IMR-90 (cell line): ENCODE results near the gene CDK5RAP3. TPM values are rescaled to one million over a fixed set of nuclear protein-coding genes. Genes with fewer than 3 reads are reported as not detected.

ENCODE experiments used
- ATAC-seq: fragments of 200-7000 bp; cut with Tn5 transposase; 2 replicates; pipeline ENCODE4 v1.9.1; 2020; ENCODE audit warnings: low read depth, mild to moderate bottlenecking, moderate library complexity
- BruUV-seq: library from RNA; stranded (reverse); fragments of 400-500 nt; replicated peaks from 2 replicates; lab custom pipeline; 2021; lab: Mats Ljungman, UMichigan
- CTCF ChIA-PET: fragments of 300-600 bp; formaldehyde crosslinking; extraction: SDS; loops from one replicate; lab custom pipeline; 2021; ENCODE audit warnings: antibody characterized with exemption; lab: Yijun Ruan, JAX
- POLR2A ChIA-PET: fragments of 300-600 bp; sonication (Branson Sonifier 250); formaldehyde crosslinking; loops from one replicate; lab custom pipeline; 2022; ENCODE audit warnings: antibody characterized with exemption; ENCODE audit not compliant: unreplicated experiment; lab: Charles Lee
- DNase-seq: peaks from one replicate; pipeline ENCODE4 v3.0.0; 2013
- H2AFZ ChIP-seq: replicated peaks from 2 replicates; pipeline ENCODE3; 2013; ENCODE audit warnings: low read length, mild to moderate bottlenecking; ENCODE audit not compliant: poor library complexity
- H2AK5ac ChIP-seq: 2 replicates; pipeline ENCODE4 v1.6.1; 2013; ENCODE audit warnings: low read depth, low read length, inconsistent platforms
- H2AK9ac ChIP-seq: replicated peaks from 2 replicates; pipeline ENCODE3; 2013; ENCODE audit warnings: mild to moderate bottlenecking, low read depth, low read length, moderate library complexity; ENCODE audit not compliant: poor library complexity
- H2BK120ac ChIP-seq: 2 replicates; pipeline ENCODE4 v1.6.1; 2013; ENCODE audit warnings: low read depth, low read length, inconsistent platforms
- H2BK15ac ChIP-seq: 3 replicates; pipeline ENCODE4 v1.6.1; 2013; ENCODE audit warnings: low read depth, low read length, inconsistent platforms
- H2BK20ac ChIP-seq: 2 replicates; pipeline ENCODE4 v1.6.1; 2013; ENCODE audit warnings: low read depth, mild to moderate bottlenecking, inconsistent platforms, low read length, moderate library complexity
- H2BK5ac ChIP-seq: 2 replicates; pipeline ENCODE4 v1.6.1; 2013; ENCODE audit warnings: mild to moderate bottlenecking, low read depth, low read length, inconsistent platforms; ENCODE audit not compliant: poor library complexity, severe bottlenecking
- H3K14ac ChIP-seq: replicated peaks from 2 replicates; pipeline ENCODE4 v1.6.1; 2013; ENCODE audit warnings: low read depth, low read length, inconsistent platforms
- H3K18ac ChIP-seq: 2 replicates; pipeline ENCODE4 v1.6.1; 2013; ENCODE audit warnings: low read depth, low read length, control low read depth
- H3K23ac ChIP-seq: 2 replicates; pipeline ENCODE4 v1.6.1; 2013; ENCODE audit warnings: low read depth, low read length, inconsistent platforms
- H3K27ac ChIP-seq: 2 replicates; pipeline ENCODE4 v1.5.1; 2013; ENCODE audit warnings: mild to moderate bottlenecking, control low read depth, low read length; ENCODE audit not compliant: insufficient read depth
- H3K27me3 ChIP-seq: 2 replicates; pipeline ENCODE4 v1.6.1; 2013; ENCODE audit warnings: low read length; ENCODE audit not compliant: control insufficient read depth, insufficient read depth
- H3K36me3 ChIP-seq: 2 replicates; pipeline ENCODE4 v1.6.1; 2013; ENCODE audit warnings: low read length, mixed read lengths; ENCODE audit not compliant: control insufficient read depth, insufficient read depth
- H3K4ac ChIP-seq: 2 replicates; pipeline ENCODE4 v1.6.1; 2013; ENCODE audit warnings: low read depth, low read length, inconsistent platforms
- H3K4me1 ChIP-seq: 2 replicates; pipeline ENCODE4 v1.6.1; 2013; ENCODE audit warnings: low read length, mixed read lengths; ENCODE audit not compliant: control insufficient read depth, insufficient read depth
- H3K4me2 ChIP-seq: 2 replicates; pipeline ENCODE4 v1.6.1; 2013; ENCODE audit warnings: low read depth, mild to moderate bottlenecking, control low read depth, low read length, moderate library complexity
- H3K4me3 ChIP-seq: 2 replicates; pipeline ENCODE4 v1.5.1; 2013; ENCODE audit warnings: low read depth, mild to moderate bottlenecking, control low read depth, low read length, moderate library complexity; ENCODE audit not compliant: insufficient read depth
- H3K56ac ChIP-seq: 2 replicates; pipeline ENCODE4 v1.6.1; 2013; ENCODE audit warnings: low read length, inconsistent platforms; ENCODE audit not compliant: insufficient read depth; ENCODE audit errors: extremely low read depth
- H3K79me1 ChIP-seq, 2 experiments: 2 replicates each; pipeline ENCODE4 v1.6.1; 2013; ENCODE audit warnings: low read length in 2 of 2, inconsistent platforms in 1 of 2, low read depth in 1 of 2
- H3K9ac ChIP-seq: 2 replicates; pipeline ENCODE4 v1.6.1; 2013; ENCODE audit warnings: low read depth, low read length, control low read depth
- H3K9me1 ChIP-seq: 2 replicates; pipeline ENCODE4 v1.6.1; 2013; ENCODE audit warnings: low read length, inconsistent platforms; ENCODE audit not compliant: insufficient read depth
- H3K9me3 ChIP-seq: 2 replicates; pipeline ENCODE4 v1.6.1; 2013; ENCODE audit warnings: low read length; ENCODE audit not compliant: control insufficient read depth, insufficient read depth
- H4K20me1 ChIP-seq: 2 replicates; pipeline ENCODE4 v1.6.1; 2013; ENCODE audit warnings: low read length, inconsistent platforms; ENCODE audit not compliant: insufficient read depth
- H4K5ac ChIP-seq: 2 replicates; pipeline ENCODE4 v1.6.1; 2013; ENCODE audit warnings: mild to moderate bottlenecking, low read depth, low read length, control low read depth
- H4K8ac ChIP-seq, 2 experiments: 2 replicates each; pipeline ENCODE4 v1.6.1; 2013; ENCODE audit warnings: low read depth in 2 of 2, low read length in 2 of 2, control low read depth in 1 of 2, inconsistent platforms in 1 of 2
- H4K91ac ChIP-seq: 2 replicates; pipeline ENCODE4 v1.6.1; 2013; ENCODE audit warnings: low read depth, low read length, inconsistent platforms; ENCODE audit not compliant: insufficient read depth
- BHLHE40 ChIP-seq: fragments of 150-350 bp; IDR thresholded peaks from 2 replicates; pipeline ENCODE4 v1.6.1; 2016; ENCODE audit warnings: mild to moderate bottlenecking, low read depth, low read length
- CEBPB ChIP-seq: IDR thresholded peaks from 2 replicates; pipeline ENCODE4 v1.6.1; 2012; ENCODE audit warnings: low read depth, low read length, improper control_type of control experiment
- CHD1 ChIP-seq: IDR thresholded peaks from 2 replicates; pipeline ENCODE4 v1.6.1; 2012; ENCODE audit warnings: low read depth, low read length, improper control_type of control experiment
- FOS ChIP-seq: fragments of 150-350 bp; IDR thresholded peaks from 2 replicates; pipeline ENCODE4 v1.6.1; 2016; ENCODE audit warnings: low read depth, low read length
- MAFK ChIP-seq: IDR thresholded peaks from 2 replicates; pipeline ENCODE4 v1.6.1; 2012; ENCODE audit warnings: low read depth, low read length, improper control_type of control experiment
- MXI1 ChIP-seq: IDR thresholded peaks from 2 replicates; pipeline ENCODE4 v1.6.1; 2012; ENCODE audit warnings: low read depth, mild to moderate bottlenecking, low read length, moderate library complexity, borderline replicate concordance
- NFE2L2 ChIP-seq: fragments of 150-350 bp; IDR thresholded peaks from 2 replicates; pipeline ENCODE4 v1.6.1; 2016; ENCODE audit warnings: low read depth, mild to moderate bottlenecking, low read length
- POLR2A ChIP-seq: IDR thresholded peaks from 2 replicates; pipeline ENCODE4 v1.6.1; 2012; ENCODE audit warnings: mild to moderate bottlenecking, low read depth, low read length
- RAD21 ChIP-seq: IDR thresholded peaks from 2 replicates; pipeline ENCODE4 v1.6.1; 2012; ENCODE audit warnings: low read length, improper control_type of control experiment
- RCOR1 ChIP-seq: IDR thresholded peaks from 2 replicates; pipeline ENCODE4 v1.6.1; 2012; ENCODE audit warnings: mild to moderate bottlenecking, low read length, improper control_type of control experiment; ENCODE audit not compliant: insufficient replicate concordance
- RFX5 ChIP-seq: IDR thresholded peaks from 2 replicates; pipeline ENCODE4 v1.8.0; 2012; ENCODE audit warnings: low read depth, mild to moderate bottlenecking, low read length, moderate library complexity
- SMC3 ChIP-seq: fragments of 150-350 bp; IDR thresholded peaks from 2 replicates; pipeline ENCODE4 v1.6.1; 2016; ENCODE audit warnings: low read depth, mild to moderate bottlenecking, antibody characterized with exemption, low read length, moderate library complexity
- WGBS, 2 experiments: methylation state at CpG; one replicate each; pipeline versions ENCODE4 v1.1.5 to v1.1.7; 2013; ENCODE audit warnings: missing lambda C conversion rate in 2 of 2; ENCODE audit not compliant: insufficient read length in 1 of 2; ENCODE audit errors: extremely low coverage in 2 of 2; 5-methylcytosine and 5-hydroxymethylcytosine counted together
- dilution Hi-C: fragments of 300-500 bp; cut with HindIII; formaldehyde crosslinking; loops from one replicate; pipeline ENCODE4 v1.14.3; 2018; ENCODE audit warnings: low sequenced_read_pairs; ENCODE audit not compliant: unreplicated experiment
- in situ Hi-C: fragments of 300-500 bp; cut with MboI; formaldehyde crosslinking; loops from 3 replicates; pipeline ENCODE4 v1.14.3; 2019; ENCODE audit warnings: low sequenced_read_pairs, inconsistent platforms, mixed read lengths
- intact Hi-C: fragments of 100-400 bp; cut with micrococcal nuclease; formaldehyde crosslinking; loops from 2 replicates; pipeline ENCODE4 v1.10.0; 2022
- polyA plus RNA-seq, 3 experiments: library from polyadenylated mRNA; depleted of rRNA; stranded (reverse); fragments of >200 nt; gene quantifications; 2 replicates each; pipeline ENCODE4 v1.2.3, GENCODE V29; 2012; ENCODE audit warnings: low replicate concordance in 1 of 3
- total RNA-seq: library from RNA; depleted of rRNA; stranded (reverse); fragments of >200 nt; gene quantifications from 2 replicates; pipeline ENCODE4 v1.2.3, GENCODE V29; 2012
- TF ChIP-seq, protein P1 (sequence below): fragments of 150-350 bp; IDR thresholded peaks from 2 replicates; pipeline ENCODE4 v1.6.1; 2016; ENCODE audit warnings: low read depth, mild to moderate bottlenecking, low read length, moderate library complexity, borderline replicate concordance
- TF ChIP-seq, protein P2 (sequence below): conservative IDR thresholded peaks from 2 replicates; pipeline ENCODE4 v1.5.1; 2012; ENCODE audit warnings: mild to moderate bottlenecking, low read depth, low read length, improper control_type of control experiment
- TF ChIP-seq, protein P3 (sequence below): fragments of 150-350 bp; IDR thresholded peaks from 2 replicates; pipeline ENCODE4 v1.6.1; 2017; ENCODE audit warnings: mild to moderate bottlenecking, antibody characterized with exemption, low read length, low read depth

The CDK5RAP3 gene
- total and polyA plus RNA-seq, 2 of the 4 experiments (the other 2 are of a cell fraction): 75.3 to 153 TPM

DNA sequence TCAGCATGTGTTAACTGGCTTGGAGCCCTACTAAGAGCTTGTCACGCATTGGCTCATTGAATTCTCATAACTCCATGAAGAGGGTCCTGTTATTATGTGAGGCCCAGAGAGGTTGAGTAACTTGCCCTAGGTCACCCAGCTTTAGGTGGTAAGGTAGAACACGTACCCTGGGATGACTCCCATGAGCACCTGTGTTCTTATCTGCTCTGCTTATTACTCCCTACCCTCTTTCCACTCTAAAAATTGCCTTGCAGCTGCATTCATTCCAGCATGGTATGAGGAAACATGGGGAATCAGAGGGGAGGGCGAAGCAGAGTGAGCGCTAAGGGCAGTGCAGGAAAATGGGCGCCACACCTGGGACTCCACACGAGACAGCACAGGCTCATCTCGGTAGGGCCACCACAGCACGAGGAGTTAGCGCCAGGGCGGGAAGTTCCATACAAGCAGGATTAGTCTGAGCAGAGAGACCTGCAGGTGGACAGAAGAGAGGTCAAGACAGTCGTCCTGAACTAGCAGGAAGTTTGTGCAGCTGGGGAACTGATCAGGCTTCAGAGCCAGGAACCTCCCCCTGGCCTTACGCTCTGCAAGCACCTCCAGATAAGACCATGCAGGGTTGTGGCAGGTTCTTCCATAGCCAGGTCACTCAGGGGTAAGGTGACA is 56.5 kb downstream of the CDK5RAP3 start:
- no peaks in the 10 kb centered on the region for H3K9me1 ChIP-seq
- H2BK15ac ChIP-seq: no peak overlapping the region
- peaks cover 0 to 7% of the 10 kb centered on the region in 2 experiments; a peak in 1 of 4 replicates for H3K79me1 ChIP-seq
- H3K36me3 ChIP-seq: peaks cover 4% of the 10 kb centered on the region; the same call in 1 of the 2 replicates
- H3K4me1 ChIP-seq: peaks cover 18% of the 10 kb centered on the region
- H2BK20ac ChIP-seq: no peak overlapping the region
- no peak overlapping the region for H2BK5ac ChIP-seq
- no peak overlapping the region for H4K91ac ChIP-seq
- no peak overlapping the region for H2AFZ ChIP-seq
- H3K4me3 ChIP-seq: no peak overlapping the region
- no peak overlapping the region for H3K4ac ChIP-seq
- dilution Hi-C loops: no loop called here
- H3K9me3 ChIP-seq: no peaks in the 10 kb centered on the region
- CTCF ChIA-PET: interaction anchor here (1.1 to 3.4 kb wide), 6 partner anchors 9 to 103 kb away, joined by 3 to 18 read pairs (median 5); no protein-coding TSS in a partner anchor
- no peak overlapping the region for H3K27ac ChIP-seq
- H3K14ac ChIP-seq: no peak overlapping the region
- no peak overlapping the region for H3K56ac ChIP-seq
- in situ Hi-C loops: loop anchor here (5.0 to 10.0 kb wide), 2 partner anchors 100 to 567 kb away; partner anchors contain the start of genes HOXB3 and HOXB5
- H3K4me2 ChIP-seq: no peak overlapping the region
- no peak for ATAC-seq
- intact Hi-C loops: loop anchor here (10.0 kb wide), 1 partner anchor 307 kb away; no protein-coding TSS in a partner anchor
- no peak overlapping the region for H4K5ac ChIP-seq
- 0 out of 2 replicates have a peak overlapping the region, but pooled peaks have one; percentile 11 for H2AK5ac ChIP-seq
- H2BK120ac ChIP-seq: no peak overlapping the region
- DNase-seq: no peak
- H3K9ac ChIP-seq: no peak overlapping the region
- BruUV-seq: no TSS peak
- H4K8ac ChIP-seq: no peak overlapping the region
- POLR2A ChIA-PET: interaction anchor here (0.5 to 0.9 kb wide), 3 partner anchors 41 to 47 kb away, joined by 3 to 7 read pairs (median 3); no protein-coding TSS in a partner anchor
- no peak overlapping the region for H3K18ac ChIP-seq
- WGBS, 2 experiments: 94% methylated on average over 8 of the region's 12 CpGs; no CpG with 5 or more reads in 1 of the 2 experiments
- H3K27me3 ChIP-seq: no peaks in the 10 kb centered on the region
- no peak overlapping the region for H2AK9ac ChIP-seq
- no peak overlapping the region for H3K23ac ChIP-seq
- peaks cover 3% of the 10 kb centered on the region; the same call in 1 of the 2 replicates for H4K20me1 ChIP-seq
- TF ChIP-seq MXI1: no peak
- no peak for TF ChIP-seq RCOR1
- TF ChIP-seq, protein P1, sequence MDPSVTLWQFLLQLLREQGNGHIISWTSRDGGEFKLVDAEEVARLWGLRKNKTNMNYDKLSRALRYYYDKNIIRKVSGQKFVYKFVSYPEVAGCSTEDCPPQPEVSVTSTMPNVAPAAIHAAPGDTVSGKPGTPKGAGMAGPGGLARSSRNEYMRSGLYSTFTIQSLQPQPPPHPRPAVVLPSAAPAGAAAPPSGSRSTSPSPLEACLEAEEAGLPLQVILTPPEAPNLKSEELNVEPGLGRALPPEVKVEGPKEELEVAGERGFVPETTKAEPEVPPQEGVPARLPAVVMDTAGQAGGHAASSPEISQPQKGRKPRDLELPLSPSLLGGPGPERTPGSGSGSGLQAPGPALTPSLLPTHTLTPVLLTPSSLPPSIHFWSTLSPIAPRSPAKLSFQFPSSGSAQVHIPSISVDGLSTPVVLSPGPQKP: no peak
- TF ChIP-seq, protein P2, sequence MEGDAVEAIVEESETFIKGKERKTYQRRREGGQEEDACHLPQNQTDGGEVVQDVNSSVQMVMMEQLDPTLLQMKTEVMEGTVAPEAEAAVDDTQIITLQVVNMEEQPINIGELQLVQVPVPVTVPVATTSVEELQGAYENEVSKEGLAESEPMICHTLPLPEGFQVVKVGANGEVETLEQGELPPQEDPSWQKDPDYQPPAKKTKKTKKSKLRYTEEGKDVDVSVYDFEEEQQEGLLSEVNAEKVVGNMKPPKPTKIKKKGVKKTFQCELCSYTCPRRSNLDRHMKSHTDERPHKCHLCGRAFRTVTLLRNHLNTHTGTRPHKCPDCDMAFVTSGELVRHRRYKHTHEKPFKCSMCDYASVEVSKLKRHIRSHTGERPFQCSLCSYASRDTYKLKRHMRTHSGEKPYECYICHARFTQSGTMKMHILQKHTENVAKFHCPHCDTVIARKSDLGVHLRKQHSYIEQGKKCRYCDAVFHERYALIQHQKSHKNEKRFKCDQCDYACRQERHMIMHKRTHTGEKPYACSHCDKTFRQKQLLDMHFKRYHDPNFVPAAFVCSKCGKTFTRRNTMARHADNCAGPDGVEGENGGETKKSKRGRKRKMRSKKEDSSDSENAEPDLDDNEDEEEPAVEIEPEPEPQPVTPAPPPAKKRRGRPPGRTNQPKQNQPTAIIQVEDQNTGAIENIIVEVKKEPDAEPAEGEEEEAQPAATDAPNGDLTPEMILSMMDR: no peak
- TF ChIP-seq RAD21: no peak
- TF ChIP-seq SMC3: no peak
- TF ChIP-seq NFE2L2: no peak
- no peak for TF ChIP-seq FOS
- TF ChIP-seq CHD1: no peak
- TF ChIP-seq RFX5: no peak
- TF ChIP-seq, protein P3, sequence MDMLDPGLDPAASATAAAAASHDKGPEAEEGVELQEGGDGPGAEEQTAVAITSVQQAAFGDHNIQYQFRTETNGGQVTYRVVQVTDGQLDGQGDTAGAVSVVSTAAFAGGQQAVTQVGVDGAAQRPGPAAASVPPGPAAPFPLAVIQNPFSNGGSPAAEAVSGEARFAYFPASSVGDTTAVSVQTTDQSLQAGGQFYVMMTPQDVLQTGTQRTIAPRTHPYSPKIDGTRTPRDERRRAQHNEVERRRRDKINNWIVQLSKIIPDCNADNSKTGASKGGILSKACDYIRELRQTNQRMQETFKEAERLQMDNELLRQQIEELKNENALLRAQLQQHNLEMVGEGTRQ: no peak
- TF ChIP-seq MAFK: no peak
- TF ChIP-seq BHLHE40: no peak
- no peak for TF ChIP-seq CEBPB
- TF ChIP-seq POLR2A: no peak
